ENCODE results near the gene GLRA3. TPM values are rescaled to one million over a fixed set of nuclear protein-coding genes. Genes with fewer than 3 reads are reported as not detected.

The GLRA3 gene
- total and polyA plus RNA-seq, 2 donors (not counting 3 experiments of a cell fraction or from before 2014, with no cell fraction given): not detected

- Histone ChIP-seq H2AFZ (ENCODE audit: low read depth, low read length) (no peak overlapping the region), H3K36me3 (ENCODE audit: control insufficient read depth in 2 of 2, extremely low read depth in 1 of 2, insufficient read depth in 2 of 2, low read length in 2 of 2) (no peaks in the 10 kb centered on the region), H3K9ac (replicated peaks; ENCODE audit: extremely low read depth, insufficient read depth, low read length) (no peak overlapping the region), H3K27me3 (ENCODE audit: control insufficient read depth in 2 of 2, insufficient read depth in 2 of 2, low read length in 2 of 2) (no peaks in the 10 kb centered on the region), H3K4me1 (ENCODE audit: control insufficient read depth, extremely low read depth, insufficient read depth, low read length) (no peaks in the 10 kb centered on the region), H4K20me1 (replicated peaks; ENCODE audit: control insufficient read depth, extremely low read depth, insufficient read depth, low read length) (no peaks in the 10 kb centered on the region), H3K4me2 (ENCODE audit: insufficient read depth, low read length) (no peak overlapping the region), H3K79me2 (ENCODE audit: control insufficient read depth, insufficient read depth, low read length) (no peaks in the 10 kb centered on the region), H3K4me3 (replicated peaks in 1 of 3; ENCODE audit: insufficient read depth in 1 of 3, low read depth in 1 of 3, low read length in 3 of 3) (no peak overlapping the region), H3K27ac (ENCODE audit: insufficient read depth, low read depth, low read length) (no peak overlapping the region), H3K9me3 (replicated peaks; ENCODE audit: control insufficient read depth, insufficient read depth, low read length) (no peaks in the 10 kb centered on the region), H3K9me1 (replicated peaks; ENCODE audit: control insufficient read depth, extremely low read depth, insufficient read depth, low read length) (no peaks in the 10 kb centered on the region)
- TF ChIP-seq CTCF (IDR thresholded peaks at IDR 0.05; ENCODE audit: extremely low read depth in 1 of 2, insufficient read depth in 1 of 2, low read depth in 1 of 2, low read length in 2 of 2): no peak
- TF ChIP-seq JUN (IDR thresholded peaks at IDR 0.05; ENCODE audit: borderline replicate concordance, insufficient read depth, insufficient read length, low read depth): no peak
- no peak for TF ChIP-seq FOS (IDR thresholded peaks at IDR 0.05; ENCODE audit: borderline replicate concordance, insufficient read depth, low read length)
- no peak for TF ChIP-seq GATA2 (IDR thresholded peaks at IDR 0.05; ENCODE audit: insufficient read depth, insufficient read length, low read depth, low read length)
- TF ChIP-seq EZH2 (IDR thresholded peaks at IDR 0.05; ENCODE audit: borderline replicate concordance, low read depth, low read length, severe bottlenecking): no peak
- TF ChIP-seq POLR2A (IDR thresholded peaks at IDR 0.05; ENCODE audit: low read depth, low read length): no peak
- no peak for TF ChIP-seq MYC (IDR thresholded peaks at IDR 0.05; ENCODE audit: low read depth, low read length)
- no peak for TF ChIP-seq POLR2AphosphoS5 (IDR thresholded peaks at IDR 0.05; ENCODE audit: insufficient read depth, low read depth, low read length)
- TF ChIP-seq, protein P1, sequence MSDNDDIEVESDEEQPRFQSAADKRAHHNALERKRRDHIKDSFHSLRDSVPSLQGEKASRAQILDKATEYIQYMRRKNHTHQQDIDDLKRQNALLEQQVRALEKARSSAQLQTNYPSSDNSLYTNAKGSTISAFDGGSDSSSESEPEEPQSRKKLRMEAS (IDR thresholded peaks at IDR 0.05; ENCODE audit: insufficient read depth, insufficient read length): no peak
- intact Hi-C loops (cut with micrococcal nuclease): no loop called here
- no peak for FAIRE-seq
- no TSS peak for BruUV-seq (replicated peaks)
- POLR2A ChIA-PET: no interaction called here
- DNase-seq (ENCODE audit: low read depth, low spot score): no peak
- dilution Hi-C loops (cut with MboI; ENCODE audit: extremely low pct_ligation_motif_present, low sequenced_read_pairs): no loop called here
- CTCF ChIA-PET: no interaction called here
Observed at GRCh38 chr4:174663216-174663615, 165.8 kb downstream of the GLRA3 start.
